Measurements from ENCODE around the gene LARP4.
"Not testable (repeated sequence)": the region's sequence is repeated elsewhere in the genome, so short reads cannot be mapped to it uniquely, and the experiment has no call there.

LARP4 gene

GRCh38 chr12:50363141-50363540, 37.5 kb upstream of the LARP4 start:
- Histone ChIP-seq H2AFZ (ENCODE audit: low read depth, low read length) (no peak overlapping the region), H3K27ac (ENCODE audit: low read length) (no peak overlapping the region), H3K9ac (ENCODE audit: low read length) (no peak overlapping the region), H3K9me3 (ENCODE audit: insufficient read depth, low read length) (no peaks in the 10 kb centered on the region), H3K27me3 (ENCODE audit: low read depth, low read length) (no peaks in the 10 kb centered on the region), H3K79me2 (ENCODE audit: low read length) (no peaks in the 10 kb centered on the region), H4K20me1 (ENCODE audit: insufficient read depth, low read length) (no peaks in the 10 kb centered on the region), H3K4me1 (ENCODE audit: low read length) (peaks cover 11% of the 10 kb centered on the region), H3K36me3 (replicated peaks; ENCODE audit: low read depth, low read length) (no peaks in the 10 kb centered on the region), H3K4me3 (ENCODE audit: low read length) (no peak overlapping the region), H3K4me2 (ENCODE audit: low read length) (no peak overlapping the region)
- TF ChIP-seq EZH2phosphoT487 (IDR thresholded peaks at IDR 0.05; ENCODE audit: low read depth) (no peak), CTCF (IDR thresholded peaks at IDR 0.05; ENCODE audit: low read depth, low read length) (no peak)

GRCh38 chr12:50365709-50366406, 34.8 kb upstream of the LARP4 start:
- Histone ChIP-seq H3K36me3 (replicated peaks; ENCODE audit: low read depth, low read length) (no peaks in the 10 kb centered on the region), H3K27me3 (ENCODE audit: low read depth, low read length) (no peaks in the 10 kb centered on the region), H3K9me3 (ENCODE audit: insufficient read depth, low read length) (no peaks in the 10 kb centered on the region), H3K9ac (ENCODE audit: low read length) (no peak overlapping the region), H3K4me2 (ENCODE audit: low read length) (no peak overlapping the region), H4K20me1 (ENCODE audit: insufficient read depth, low read length) (no peaks in the 10 kb centered on the region), H3K4me1 (ENCODE audit: low read length) (no peaks in the 10 kb centered on the region), H3K79me2 (ENCODE audit: low read length) (no peaks in the 10 kb centered on the region), H3K27ac (ENCODE audit: low read length) (no peak overlapping the region), H2AFZ (ENCODE audit: low read depth, low read length) (no peak overlapping the region), H3K4me3 (ENCODE audit: low read length) (no peak overlapping the region)
- TF ChIP-seq CTCF (IDR thresholded peaks at IDR 0.05; ENCODE audit: low read depth, low read length) (no peak), EZH2phosphoT487 (IDR thresholded peaks at IDR 0.05; ENCODE audit: low read depth) (no peak)

GRCh38 chr12:50370672-50371071, 30.0 kb upstream of the LARP4 start:
- H3K9me3 ChIP-seq (ENCODE audit: insufficient read depth, low read length); H3K79me2 ChIP-seq (ENCODE audit: low read length); H3K4me3 ChIP-seq (ENCODE audit: low read length); H3K9ac ChIP-seq (ENCODE audit: low read length); H3K27ac ChIP-seq (ENCODE audit: low read length); H4K20me1 ChIP-seq (ENCODE audit: insufficient read depth, low read length); H2AFZ ChIP-seq (ENCODE audit: low read depth, low read length); H3K4me2 ChIP-seq (ENCODE audit: low read length); H3K36me3 ChIP-seq (replicated peaks; ENCODE audit: low read depth, low read length); H3K27me3 ChIP-seq (ENCODE audit: low read depth, low read length); H3K4me1 ChIP-seq (ENCODE audit: low read length): not testable (repeated sequence)

GRCh38 chr12:50375802-50376201, 24.9 kb upstream of the LARP4 start:
- no peak overlapping the region for H2AFZ ChIP-seq (ENCODE audit: low read depth, low read length)
- H3K4me3 ChIP-seq (ENCODE audit: low read length), result no peak overlapping the region
- no peak overlapping the region for H3K9ac ChIP-seq (ENCODE audit: low read length)

More at GRCh38 chr12:50375802-50376201, 24.9 kb upstream of the LARP4 start:
- H3K36me3 ChIP-seq (replicated peaks; ENCODE audit: low read depth, low read length), result no peaks in the 10 kb centered on the region
- no peaks in the 10 kb centered on the region for H3K9me3 ChIP-seq (ENCODE audit: insufficient read depth, low read length)
- no peak overlapping the region for H3K27ac ChIP-seq (ENCODE audit: low read length)
- TF ChIP-seq EZH2phosphoT487 (IDR thresholded peaks at IDR 0.05; ENCODE audit: low read depth) (no peak), CTCF (IDR thresholded peaks at IDR 0.05; ENCODE audit: low read depth, low read length) (no peak)
- no peaks in the 10 kb centered on the region for H3K79me2 ChIP-seq (ENCODE audit: low read length)
- no peak overlapping the region for H3K4me2 ChIP-seq (ENCODE audit: low read length)
- H4K20me1 ChIP-seq (ENCODE audit: insufficient read depth, low read length), result no peaks in the 10 kb centered on the region
- H3K4me1 ChIP-seq (ENCODE audit: low read length), result no peaks in the 10 kb centered on the region
- no peaks in the 10 kb centered on the region for H3K27me3 ChIP-seq (ENCODE audit: low read depth, low read length)
